OCI-LY1 (cell line): ENCODE data around the gene PSME2.

ENCODE experiments used
- EZH2 ChIP-seq: fragments of 200-600 bp; sonication (generic), shearing (Covaris generic); IDR thresholded peaks from 2 replicates; pipeline ENCODE4 v1.8.0; 2017; ENCODE audit warnings: borderline replicate concordance, mixed run types, mild to moderate bottlenecking, antibody characterized with exemption, low read length, moderate library complexity, mixed read lengths
- TF ChIP-seq, protein P1 (sequence below): fragments of 200-600 bp; sonication (generic), shearing (Covaris generic); IDR thresholded peaks from 2 replicates; pipeline ENCODE4 v1.5.1; 2017; ENCODE audit warnings: mild to moderate bottlenecking, antibody characterized with exemption, low read length, moderate library complexity, mixed read lengths

DNA sequence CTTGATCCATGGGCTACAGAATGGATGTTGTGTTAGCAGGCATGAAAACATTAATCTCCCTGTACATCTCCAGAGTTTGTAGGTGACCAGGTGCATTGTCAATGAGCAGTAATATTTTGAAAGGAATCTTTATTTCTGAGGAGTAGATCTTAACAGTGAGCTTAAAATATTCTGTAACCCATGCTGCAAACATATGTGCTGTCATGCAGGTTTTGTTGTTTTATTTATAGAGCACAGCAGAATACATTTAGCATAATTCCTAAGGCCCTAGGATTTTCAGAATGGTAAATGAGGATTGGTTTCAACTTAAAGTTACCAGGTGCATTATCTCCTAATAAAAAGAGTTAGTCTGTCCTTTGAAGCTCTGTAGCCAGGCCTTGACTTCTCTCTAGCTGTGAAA is 19.5 kb downstream of the PSME2 start:
- TF ChIP-seq, protein P1, sequence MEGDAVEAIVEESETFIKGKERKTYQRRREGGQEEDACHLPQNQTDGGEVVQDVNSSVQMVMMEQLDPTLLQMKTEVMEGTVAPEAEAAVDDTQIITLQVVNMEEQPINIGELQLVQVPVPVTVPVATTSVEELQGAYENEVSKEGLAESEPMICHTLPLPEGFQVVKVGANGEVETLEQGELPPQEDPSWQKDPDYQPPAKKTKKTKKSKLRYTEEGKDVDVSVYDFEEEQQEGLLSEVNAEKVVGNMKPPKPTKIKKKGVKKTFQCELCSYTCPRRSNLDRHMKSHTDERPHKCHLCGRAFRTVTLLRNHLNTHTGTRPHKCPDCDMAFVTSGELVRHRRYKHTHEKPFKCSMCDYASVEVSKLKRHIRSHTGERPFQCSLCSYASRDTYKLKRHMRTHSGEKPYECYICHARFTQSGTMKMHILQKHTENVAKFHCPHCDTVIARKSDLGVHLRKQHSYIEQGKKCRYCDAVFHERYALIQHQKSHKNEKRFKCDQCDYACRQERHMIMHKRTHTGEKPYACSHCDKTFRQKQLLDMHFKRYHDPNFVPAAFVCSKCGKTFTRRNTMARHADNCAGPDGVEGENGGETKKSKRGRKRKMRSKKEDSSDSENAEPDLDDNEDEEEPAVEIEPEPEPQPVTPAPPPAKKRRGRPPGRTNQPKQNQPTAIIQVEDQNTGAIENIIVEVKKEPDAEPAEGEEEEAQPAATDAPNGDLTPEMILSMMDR = no peak
- TF ChIP-seq EZH2 = no peak
